ENCODE measurements around the gene CHRM5. TPM values are rescaled to one million over a fixed set of nuclear protein-coding genes. Genes with fewer than 3 reads are reported as not detected.

The CHRM5 gene
- not detected for total RNA-seq

- TF ChIP-seq CTCF (IDR thresholded peaks at IDR 0.05): no peak
- no peak for ATAC-seq (ENCODE audit: low FRiP score)
These were observed at the start of gene CHRM5 for GRCh38 chr15:33968224-33968623. TSS of gene CHRM5 (plus strand) at chr15:33968497. CDS start at chr15:34062718, 94,221 bp downstream.

GRCh38 chr15:33923446-33923845 is 44.9 kb upstream of the CHRM5 start:
- no peak for ATAC-seq (ENCODE audit: low FRiP score)
- no peak for TF ChIP-seq CTCF (IDR thresholded peaks at IDR 0.05)
- no peak for DNase-seq (ENCODE audit: low spot score)

More at GRCh38 chr15:33968224-33968623, at the start of gene CHRM5:
- no peak for DNase-seq (ENCODE audit: low spot score)

GRCh38 chr15:33926260-33926659 is 42.0 kb upstream of the CHRM5 start:
- no peak for DNase-seq (ENCODE audit: low spot score)
- ATAC-seq (ENCODE audit: low FRiP score): no peak
- TF ChIP-seq CTCF (IDR thresholded peaks at IDR 0.05): no peak

GRCh38 chr15:33932734-33933133 is 35.6 kb upstream of the CHRM5 start:
- TF ChIP-seq CTCF (IDR thresholded peaks at IDR 0.05): no peak
- ATAC-seq (ENCODE audit: low FRiP score): no peak
- no peak for DNase-seq (ENCODE audit: low spot score)

GRCh38 chr15:33934396-33934795 is 33.9 kb upstream of the CHRM5 start:
- TF ChIP-seq CTCF (IDR thresholded peaks at IDR 0.05): no peak
- DNase-seq (ENCODE audit: low spot score): no peak
- ATAC-seq (ENCODE audit: low FRiP score): no peak

- DNase-seq (ENCODE audit: low spot score) (no peak), ATAC-seq (ENCODE audit: low FRiP score) (no peak)
- no peak for TF ChIP-seq CTCF (IDR thresholded peaks at IDR 0.05)
These were observed 33.4 kb upstream of the CHRM5 start for GRCh38 chr15:33934921-33935320.

GRCh38 chr15:33941279-33942063 is 26.8 kb upstream of the CHRM5 start:
- no peak for TF ChIP-seq CTCF (IDR thresholded peaks at IDR 0.05)
- DNase-seq (ENCODE audit: low spot score) (no peak), ATAC-seq (ENCODE audit: low FRiP score) (no peak)
